SK-N-SH (cell line): ENCODE data around the gene ADAMTS16.

ENCODE experiments used
- CTCF ChIP-seq: fragments of 200-600 bp; sonication (generic); IDR thresholded peaks from 2 replicates; pipeline ENCODE4 v1.6.1; 2017; ENCODE audit warnings: antibody characterized with exemption, mild to moderate bottlenecking, moderate library complexity
- EZH2phosphoT487 ChIP-seq: fragments of 200-600 bp; sonication (generic); IDR thresholded peaks from 2 replicates; pipeline ENCODE4 v1.6.1; 2017; ENCODE audit warnings: low read depth, mixed run types, mild to moderate bottlenecking, antibody characterized with exemption, moderate library complexity, borderline replicate concordance
- GABPA ChIP-seq: IDR thresholded peaks from 2 replicates; pipeline ENCODE4 v1.4.0; 2012; ENCODE audit warnings: low read depth, mild to moderate bottlenecking
- IRF3 ChIP-seq: fragments of 150-350 bp; IDR thresholded peaks from 2 replicates; pipeline ENCODE4 v1.6.1; 2016; ENCODE audit warnings: mild to moderate bottlenecking, low read depth, low read length
- MEF2A ChIP-seq: IDR thresholded peaks from 2 replicates; pipeline ENCODE4 v1.4.0; 2012; ENCODE audit warnings: low read depth, borderline replicate concordance
- POLR2AphosphoS5 ChIP-seq: IDR thresholded peaks from 2 replicates; pipeline ENCODE4 v1.6.1; 2012; ENCODE audit warnings: low read depth, low read length
- RAD21 ChIP-seq: IDR thresholded peaks from 2 replicates; pipeline ENCODE4 v1.6.1; 2012; ENCODE audit warnings: mild to moderate bottlenecking, low read length
- RFX5 ChIP-seq: IDR thresholded peaks from 2 replicates; pipeline ENCODE4 v1.6.1; 2012; ENCODE audit warnings: mild to moderate bottlenecking, improper control_type of control experiment, low read length
- USF1 ChIP-seq: IDR thresholded peaks from 2 replicates; pipeline ENCODE4 v1.4.0; 2012; ENCODE audit warnings: low read depth, borderline replicate concordance
- YY1 ChIP-seq: IDR thresholded peaks from 2 replicates; pipeline ENCODE4 v1.4.0; 2012; ENCODE audit warnings: low read depth, mild to moderate bottlenecking

GRCh38 chr5:5294429-5294828 is 154.3 kb downstream of the ADAMTS16 start:
- TF ChIP-seq USF1 (no peak), RAD21 (no peak), MEF2A (no peak), CTCF (no peak), GABPA (no peak), RFX5 (no peak), EZH2phosphoT487 (no peak), YY1 (no peak), IRF3 (no peak), POLR2AphosphoS5 (no peak)
